Stimulated activated CD4-positive, alpha-beta T cell treated with anti-CD3 and anti-CD28 coated beads, Interleukin-4, amount 100 ng/mL, for 48 hours (primary cell): ENCODE results near the gene VCAN.

Experiments used
- DNase-seq, 2 donors: peaks; one replicate each; pipeline ENCODE4 v3.0.0-alpha.2; 2020; ENCODE audit warnings: low read depth in 2 of 2

VCAN gene

GRCh38 chr5:83467371-83468035 is 4.0 kb upstream of the VCAN start:
- no peak for DNase-seq

DNA sequence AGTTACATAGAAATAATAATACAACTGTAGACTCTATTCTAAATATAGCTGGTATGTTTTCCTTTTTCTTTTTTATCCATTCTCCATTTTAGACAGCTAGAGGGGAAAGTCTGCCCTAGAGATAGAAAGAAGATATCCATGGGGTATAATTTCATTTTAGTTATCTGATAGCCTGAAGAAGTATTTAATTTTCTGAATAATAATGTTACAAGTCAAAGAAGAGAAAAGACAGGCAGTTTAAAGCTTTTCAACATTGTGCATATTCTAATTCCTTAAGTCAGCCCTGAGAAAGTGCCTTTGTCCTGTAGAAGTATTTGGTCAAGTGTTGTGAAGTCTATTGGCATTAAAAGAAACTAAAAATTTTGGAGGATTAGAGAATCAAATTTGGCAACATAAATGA is 2.5 kb upstream of the VCAN start:
- no peak for DNase-seq

GRCh38 chr5:83470526-83471404 is 779 bp upstream of the VCAN start:
- DNase-seq, result no peak

- no peak for DNase-seq
Observed at GRCh38 chr5:83472213-83472507, 616 bp downstream of the VCAN start.

DNA sequence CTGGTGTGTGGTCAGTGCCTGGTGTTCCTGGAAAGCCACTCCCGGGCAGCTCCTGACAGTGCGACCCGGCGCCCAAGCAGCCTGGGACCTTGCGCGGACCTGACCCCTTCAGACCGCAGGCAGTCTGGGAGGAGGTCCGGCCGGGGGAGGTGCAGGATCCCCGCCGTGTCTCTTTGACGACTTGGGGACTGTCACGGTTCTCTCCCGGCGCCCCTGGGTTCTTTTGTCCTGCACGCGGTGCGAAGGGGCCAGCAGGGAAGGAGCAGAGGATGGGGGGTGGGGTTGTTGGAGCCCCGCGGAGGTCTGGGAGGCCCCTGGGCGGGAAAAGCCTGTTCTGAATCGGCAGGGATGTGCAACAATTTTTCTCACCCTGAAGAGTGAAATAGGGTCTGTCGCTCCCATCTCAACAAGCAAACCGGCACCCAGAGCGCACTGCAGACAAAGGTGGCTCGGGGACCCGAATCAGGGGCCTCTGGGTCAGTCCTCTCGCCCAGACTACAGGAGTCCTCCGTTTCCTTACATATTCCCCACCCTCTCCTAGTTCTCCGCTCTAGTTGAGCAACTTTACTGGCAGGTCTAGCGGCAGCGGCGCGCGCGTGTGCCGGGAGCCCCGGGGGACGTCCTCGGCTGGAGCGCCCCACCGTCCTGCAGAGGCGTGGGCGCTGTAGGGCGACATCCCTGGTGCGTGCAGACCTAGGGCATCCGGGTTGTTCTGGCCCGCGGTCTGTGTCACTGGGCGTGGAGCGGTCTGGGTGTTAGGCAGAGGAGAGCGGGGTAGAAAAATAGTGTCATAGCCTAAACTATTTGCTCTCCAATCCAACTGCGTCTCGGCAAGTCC is 1.2 kb downstream of the VCAN start:
- no peak for DNase-seq

- peak in 1 of 2 donors; percentile 51 for DNase-seq
Observed at GRCh38 chr5:83473346-83474160, 2.0 kb downstream of the VCAN start.

GRCh38 chr5:83474161-83474796 is 2.7 kb downstream of the VCAN start:
- peak in 1 of 2 donors; percentile 19 for DNase-seq

DNA sequence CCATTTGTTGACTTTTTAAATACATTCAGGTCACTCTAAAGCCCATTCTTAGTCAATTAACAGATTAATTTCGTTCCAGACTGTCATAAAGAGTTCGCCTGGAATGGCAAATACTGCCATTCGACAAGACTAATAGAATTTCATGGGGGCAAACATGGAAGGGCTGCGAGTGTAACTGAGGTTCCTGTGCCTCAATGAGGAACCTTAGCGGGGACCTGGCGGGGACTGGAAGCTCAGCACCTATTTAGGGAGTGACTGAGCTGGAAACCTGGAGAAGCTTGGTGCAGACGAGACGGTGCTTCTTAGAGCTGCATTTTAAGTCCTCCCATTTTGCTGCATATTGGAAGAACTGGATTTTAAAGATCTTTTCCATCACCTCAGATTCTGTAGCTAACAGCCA is 3.4 kb downstream of the VCAN start:
- no peak for DNase-seq

DNA sequence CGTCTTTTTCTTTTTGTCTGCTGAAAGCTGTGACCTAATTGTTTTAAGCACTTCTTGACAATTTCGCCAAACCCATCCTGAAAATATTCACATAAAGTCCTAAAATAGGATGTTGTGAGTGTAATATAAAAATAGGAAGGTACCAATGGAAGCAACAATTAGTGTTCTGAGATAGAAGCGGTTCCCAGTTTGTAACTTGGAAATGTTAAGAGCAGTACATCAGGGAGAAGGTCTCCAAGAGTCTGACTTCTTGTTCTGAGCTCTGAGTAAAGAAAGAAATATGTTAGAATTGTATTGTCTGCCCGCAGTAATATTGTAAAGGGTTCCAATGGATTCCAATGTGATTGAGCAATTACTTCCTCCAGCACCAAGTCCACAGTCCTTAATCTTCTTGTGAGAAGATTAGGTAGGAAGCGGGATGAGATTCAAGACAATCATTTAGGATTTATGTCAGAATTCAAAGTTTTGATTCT is 3.9 kb downstream of the VCAN start:
- no peak for DNase-seq

- DNase-seq, result no peak
Observed at GRCh38 chr5:83475935-83476814, 4.6 kb downstream of the VCAN start.

GRCh38 chr5:83482961-83483360 is 11.4 kb downstream of the VCAN start:
- DNase-seq, result no peak

- no peak for DNase-seq
Observed at GRCh38 chr5:83484294-83484693, 12.8 kb downstream of the VCAN start.

- no peak for DNase-seq
Observed at GRCh38 chr5:83485842-83486241, 14.3 kb downstream of the VCAN start.

GRCh38 chr5:83487155-83487554 is 15.6 kb downstream of the VCAN start:
- no peak for DNase-seq

DNA sequence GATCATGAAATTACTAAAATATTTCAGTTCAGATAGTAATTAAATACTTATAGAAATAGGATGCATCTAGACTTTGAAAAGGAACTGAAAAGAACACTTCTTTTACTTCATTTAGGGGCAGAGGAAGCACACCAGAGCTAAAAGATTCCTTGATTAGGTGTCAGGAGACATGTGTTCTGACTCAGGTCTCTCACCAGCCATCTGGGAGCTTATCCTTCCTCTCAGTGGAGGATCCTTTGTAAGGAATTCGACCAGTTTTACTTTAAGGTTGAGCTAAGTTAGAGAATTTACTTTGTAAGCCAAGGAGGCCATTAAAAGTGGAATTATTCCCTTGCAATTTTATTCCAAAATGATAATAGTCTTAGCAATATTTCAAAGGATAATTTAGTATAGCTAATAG is 16.7 kb downstream of the VCAN start:
- DNase-seq, result no peak

- no peak for DNase-seq
Observed at GRCh38 chr5:83488821-83489220, 17.3 kb downstream of the VCAN start.

DNA sequence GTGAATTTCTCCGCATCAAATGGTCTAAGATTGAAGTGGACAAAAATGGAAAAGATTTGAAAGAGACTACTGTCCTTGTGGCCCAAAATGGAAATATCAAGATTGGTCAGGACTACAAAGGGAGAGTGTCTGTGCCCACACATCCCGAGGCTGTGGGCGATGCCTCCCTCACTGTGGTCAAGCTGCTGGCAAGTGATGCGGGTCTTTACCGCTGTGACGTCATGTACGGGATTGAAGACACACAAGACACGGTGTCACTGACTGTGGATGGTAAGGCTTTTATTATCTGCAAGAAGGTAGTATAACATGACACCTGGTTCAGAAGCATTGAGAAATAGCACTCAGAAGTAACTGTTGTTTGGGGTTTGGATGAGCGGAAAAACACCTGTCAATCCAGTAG is 18.7 kb downstream of the VCAN start:
- no peak for DNase-seq

DNA sequence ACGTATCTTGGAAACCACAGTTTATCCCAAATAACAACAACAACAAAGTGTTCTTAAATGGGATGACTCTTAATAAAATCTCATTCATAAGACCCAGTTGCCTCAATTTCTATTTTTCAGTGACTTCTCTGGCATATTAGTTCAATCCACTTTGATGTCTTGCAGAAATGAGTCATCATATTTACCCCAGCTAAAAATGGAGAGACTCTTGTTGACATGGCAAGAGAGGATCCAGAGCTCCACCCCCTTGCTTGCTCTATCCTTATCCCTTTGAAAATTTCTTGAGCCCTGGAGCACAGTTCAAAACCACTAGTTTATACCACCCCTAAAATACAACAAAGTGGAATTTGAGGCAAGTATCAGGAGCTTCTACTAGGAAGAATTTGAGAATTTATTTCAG is 20.8 kb downstream of the VCAN start:
- DNase-seq, result no peak

GRCh38 chr5:83493644-83494043 is 22.1 kb downstream of the VCAN start:
- no peak for DNase-seq

- DNase-seq, result no peak
Observed at GRCh38 chr5:83494087-83494620, 22.6 kb downstream of the VCAN start.
